ENCODE measurements around the gene PLXNA4. TPM values are rescaled to one million over a fixed set of nuclear protein-coding genes. Genes with fewer than 3 reads are reported as not detected.

PLXNA4 gene
- total and polyA plus RNA-seq, 4 donors: 0.04 to 1.1 (median 0.41) TPM

- Histone ChIP-seq H3K36me3 (ENCODE audit: control insufficient read depth in 4 of 4, insufficient read depth in 3 of 4, low read depth in 1 of 4, low read length in 3 of 4) (no peaks in the 10 kb centered on the region), H3K9me3 (ENCODE audit: control insufficient read depth in 4 of 4, low read length in 3 of 4) (no peaks in the 10 kb centered on the region), H3K27me3 (ENCODE audit: control insufficient read depth in 4 of 4, insufficient read depth in 4 of 4, low read length in 3 of 4) (no peaks in the 10 kb centered on the region), H3K4me3 (ENCODE audit: low read depth in 1 of 3, low read length in 3 of 3) (no peak overlapping the region), H3K4me1 (ENCODE audit: control insufficient read depth in 4 of 4, insufficient read depth in 4 of 4, low read length in 3 of 4) (peaks cover 0 to 3% (median 0%) of the 10 kb centered on the region in 4 donors), H3K9ac (ENCODE audit: low read depth in 1 of 2, low read length in 2 of 2) (no peak overlapping the region), H3K27ac (ENCODE audit: low read depth in 1 of 2, low read length in 2 of 2) (no peak overlapping the region)
- no peak for DNase-seq (ENCODE audit: low spot score)
- 57% methylated on average over 5 of the region's 5 CpGs for WGBS
- TF ChIP-seq ATF3 (IDR thresholded peaks at IDR 0.05) (no peak), TAF1 (conservative IDR thresholded peaks at IDR 0.05) (no peak), CTCF (IDR thresholded peaks at IDR 0.05; ENCODE audit: low read depth, low read length, missing input control) (no peak), NR2F2 (IDR thresholded peaks at IDR 0.05) (no peak), GABPA (IDR thresholded peaks at IDR 0.05 in 1 of 2, conservative IDR thresholded peaks at IDR 0.05 in 1 of 2) (no peak), EGR1 (IDR thresholded peaks at IDR 0.05; ENCODE audit: low read depth in 2 of 2) (no peak), MAX (IDR thresholded peaks at IDR 0.05) (no peak), FOXA1 (IDR thresholded peaks at IDR 0.05) (no peak), HNF4A (conservative IDR thresholded peaks at IDR 0.05) (no peak)
Measured at GRCh38 chr7:132355048-132355447, 221.2 kb downstream of the PLXNA4 start.

- Histone ChIP-seq H3K27ac (ENCODE audit: low read depth in 1 of 2, low read length in 2 of 2) (no peak overlapping the region), H3K9me3 (ENCODE audit: control insufficient read depth in 4 of 4, low read length in 3 of 4) (no peaks in the 10 kb centered on the region), H3K27me3 (ENCODE audit: control insufficient read depth in 4 of 4, insufficient read depth in 4 of 4, low read length in 3 of 4) (no peaks in the 10 kb centered on the region), H3K4me3 (ENCODE audit: low read depth in 1 of 3, low read length in 3 of 3) (no peak overlapping the region), H3K4me1 (ENCODE audit: control insufficient read depth in 4 of 4, insufficient read depth in 4 of 4, low read length in 3 of 4) (peaks cover 0 to 3% (median 1%) of the 10 kb centered on the region in 4 donors), H3K36me3 (ENCODE audit: control insufficient read depth in 4 of 4, insufficient read depth in 3 of 4, low read depth in 1 of 4, low read length in 3 of 4) (no peaks in the 10 kb centered on the region), H3K9ac (ENCODE audit: low read depth in 1 of 2, low read length in 2 of 2) (no peak overlapping the region)
- no peak for TF ChIP-seq HNF4G (IDR thresholded peaks at IDR 0.05)
- TF ChIP-seq EGR1 (IDR thresholded peaks at IDR 0.05; ENCODE audit: low read depth in 2 of 2): no peak
- TF ChIP-seq ZBTB33 (IDR thresholded peaks at IDR 0.05): no peak
- no peak for TF ChIP-seq YY1 (IDR thresholded peaks at IDR 0.05)
- TF ChIP-seq REST (IDR thresholded peaks at IDR 0.05): no peak
- TF ChIP-seq JUND (IDR thresholded peaks at IDR 0.05): no peak
- no peak for TF ChIP-seq FOXA1 (IDR thresholded peaks at IDR 0.05)
- no peak for TF ChIP-seq RXRA (IDR thresholded peaks at IDR 0.05)
- TF ChIP-seq GABPA (IDR thresholded peaks at IDR 0.05 in 1 of 2, conservative IDR thresholded peaks at IDR 0.05 in 1 of 2): no peak
- no peak for TF ChIP-seq TAF1 (conservative IDR thresholded peaks at IDR 0.05)
- TF ChIP-seq CTCF (IDR thresholded peaks at IDR 0.05; ENCODE audit: low read depth, low read length, missing input control): no peak
- no peak for TF ChIP-seq MAX (IDR thresholded peaks at IDR 0.05)
- no peak for TF ChIP-seq ATF3 (IDR thresholded peaks at IDR 0.05)
- TF ChIP-seq RAD21 (IDR thresholded peaks at IDR 0.05): no peak
- 79% methylated on average over 4 of the region's 4 CpGs for WGBS
- no peak for DNase-seq (ENCODE audit: low spot score)
Measured at GRCh38 chr7:132354527-132354926, 221.7 kb downstream of the PLXNA4 start.
